GM13976 (cell line): ENCODE measurements around the gene ANG.

Experiments used
- DNase-seq: peaks from one replicate; pipeline ENCODE4 v3.0.0; 2012; ENCODE audit warnings: low spot score
- in situ Hi-C: fragments of 300-500 bp; cut with MboI; formaldehyde crosslinking; loops from one replicate; pipeline ENCODE4 v1.12.0; 2022; ENCODE audit warnings: low sequenced_read_pairs, mixed read lengths, inconsistent platforms; ENCODE audit not compliant: unreplicated experiment
- TF ChIP-seq, protein P1 (sequence below): IDR thresholded peaks from 2 replicates; pipeline ENCODE4 v1.5.1; 2012; ENCODE audit warnings: borderline replicate concordance, mild to moderate bottlenecking; ENCODE audit not compliant: insufficient read depth; ENCODE audit errors: extremely low read depth, missing control alignments, control extremely low read depth

The ANG gene

DNA sequence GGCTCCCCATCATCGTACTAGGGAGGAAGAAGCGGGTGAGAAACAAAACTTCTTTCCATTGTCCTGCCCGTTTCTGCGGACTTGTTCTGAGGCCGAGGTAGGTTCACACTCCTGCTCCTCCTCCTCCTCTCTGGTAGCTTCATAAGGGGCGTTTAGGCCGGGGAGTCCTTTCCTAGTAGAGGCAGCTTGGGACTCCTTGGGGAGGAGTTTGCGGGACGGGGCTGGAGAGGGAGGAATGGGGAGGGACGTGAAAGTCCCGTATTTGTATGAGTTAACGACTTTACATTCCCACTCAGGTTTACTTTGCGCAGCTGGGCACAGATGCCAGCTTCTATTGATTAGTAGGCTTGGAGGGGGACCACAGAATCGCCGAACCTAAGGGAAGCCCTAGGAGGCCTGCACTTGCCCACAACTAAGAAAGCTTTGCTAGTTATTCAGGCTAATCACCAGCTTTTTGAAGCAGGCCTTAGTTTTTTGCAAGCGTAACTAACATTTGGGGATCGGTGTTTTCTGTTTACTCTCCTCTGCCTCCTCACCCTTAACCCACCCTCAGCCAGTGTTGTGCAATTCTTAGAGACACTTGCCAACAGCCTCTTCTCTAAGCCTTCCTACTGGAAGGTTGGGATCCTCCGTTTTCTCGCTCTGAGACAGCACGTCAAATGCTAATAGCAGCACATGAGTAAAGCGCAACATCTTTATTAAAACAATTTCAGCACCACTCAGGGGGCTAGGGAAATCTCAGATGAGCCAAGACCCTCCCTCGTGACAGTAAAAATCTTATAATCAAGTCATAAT lies 3.7 kb upstream of the ANG start:
- TF ChIP-seq, protein P1, sequence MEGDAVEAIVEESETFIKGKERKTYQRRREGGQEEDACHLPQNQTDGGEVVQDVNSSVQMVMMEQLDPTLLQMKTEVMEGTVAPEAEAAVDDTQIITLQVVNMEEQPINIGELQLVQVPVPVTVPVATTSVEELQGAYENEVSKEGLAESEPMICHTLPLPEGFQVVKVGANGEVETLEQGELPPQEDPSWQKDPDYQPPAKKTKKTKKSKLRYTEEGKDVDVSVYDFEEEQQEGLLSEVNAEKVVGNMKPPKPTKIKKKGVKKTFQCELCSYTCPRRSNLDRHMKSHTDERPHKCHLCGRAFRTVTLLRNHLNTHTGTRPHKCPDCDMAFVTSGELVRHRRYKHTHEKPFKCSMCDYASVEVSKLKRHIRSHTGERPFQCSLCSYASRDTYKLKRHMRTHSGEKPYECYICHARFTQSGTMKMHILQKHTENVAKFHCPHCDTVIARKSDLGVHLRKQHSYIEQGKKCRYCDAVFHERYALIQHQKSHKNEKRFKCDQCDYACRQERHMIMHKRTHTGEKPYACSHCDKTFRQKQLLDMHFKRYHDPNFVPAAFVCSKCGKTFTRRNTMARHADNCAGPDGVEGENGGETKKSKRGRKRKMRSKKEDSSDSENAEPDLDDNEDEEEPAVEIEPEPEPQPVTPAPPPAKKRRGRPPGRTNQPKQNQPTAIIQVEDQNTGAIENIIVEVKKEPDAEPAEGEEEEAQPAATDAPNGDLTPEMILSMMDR = no peak
- in situ Hi-C loops = loop anchor here (10.0 kb wide), 2 partner anchors 50 to 360 kb away; no protein-coding TSS in a partner anchor
- DNase-seq = no peak

DNA sequence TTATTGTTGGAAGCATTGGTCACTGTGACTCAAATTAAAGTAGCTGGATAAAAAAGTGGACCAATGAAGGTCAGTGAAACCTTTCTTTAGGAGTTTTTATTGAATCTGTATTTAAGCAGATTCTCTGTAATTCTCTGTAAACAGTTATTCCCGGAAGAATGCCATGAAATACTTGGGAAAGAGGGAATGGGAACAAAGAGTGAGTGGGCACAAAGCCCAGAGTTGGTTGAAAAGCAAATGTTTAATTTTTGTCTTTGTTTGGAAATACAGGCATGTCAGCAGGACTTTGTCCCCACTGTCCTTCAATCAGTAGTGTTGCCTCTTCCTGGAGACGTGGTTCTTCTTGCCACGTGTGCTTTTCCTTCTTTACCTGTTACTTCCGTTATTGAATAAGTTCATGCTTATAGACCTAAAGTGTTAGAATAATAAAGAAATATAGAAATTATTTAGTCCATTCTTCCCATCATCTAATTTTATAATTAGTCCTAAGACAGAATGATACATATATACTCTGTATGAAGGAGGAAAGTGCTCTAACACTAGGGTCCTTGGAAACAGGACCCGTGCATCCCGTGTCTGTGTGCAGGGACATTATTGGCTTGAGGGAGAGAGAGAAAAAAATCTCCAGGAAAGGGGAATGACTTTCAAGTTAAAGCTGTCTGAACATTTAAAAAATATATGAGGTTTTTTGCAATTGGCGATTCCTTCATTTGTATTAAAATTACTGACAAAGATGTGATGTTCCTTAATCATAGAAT lies 2.0 kb upstream of the ANG start:
- in situ Hi-C loops = loop anchor here (10.0 kb wide), 2 partner anchors 52 to 362 kb away; no protein-coding TSS in a partner anchor
- DNase-seq = no peak
- TF ChIP-seq, protein P1 = no peak

DNA sequence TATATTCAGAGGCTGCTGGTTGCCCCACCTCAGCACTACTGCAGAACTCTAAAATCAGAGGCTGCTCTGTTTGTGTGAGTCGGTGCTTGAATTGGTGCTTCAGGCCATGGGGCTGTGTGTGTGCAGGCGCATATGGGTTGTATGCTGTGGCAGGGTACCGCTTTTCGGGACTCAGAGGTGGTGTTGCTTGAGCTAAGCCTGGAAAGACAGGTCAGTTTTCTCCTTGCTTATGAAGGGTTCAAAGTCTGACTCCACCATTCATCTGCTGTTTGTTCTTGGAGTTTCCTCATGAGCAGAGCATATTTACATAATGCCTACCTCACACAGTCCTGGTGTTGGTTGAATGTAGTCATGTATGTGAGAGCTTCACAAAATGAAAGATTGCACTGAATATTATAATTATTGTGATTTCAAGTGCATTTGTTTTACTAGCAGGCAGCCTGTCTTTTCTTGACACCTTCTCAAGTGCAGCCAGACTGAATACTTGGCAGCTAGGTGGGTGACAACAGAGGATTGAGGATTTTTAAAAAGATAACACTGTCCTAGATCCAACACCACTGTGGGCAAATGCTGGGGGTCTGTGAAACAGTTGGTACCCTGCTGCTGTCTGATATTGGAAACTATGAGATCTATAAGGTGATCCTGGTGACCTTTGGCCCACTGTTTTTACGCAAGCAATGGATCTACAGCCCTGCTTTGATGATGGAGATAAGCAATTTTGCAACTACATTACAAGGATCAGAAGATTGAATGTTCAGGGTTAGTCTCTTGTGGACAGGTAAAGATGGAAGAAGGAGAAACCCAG lies 1.0 kb upstream of the ANG start:
- TF ChIP-seq, protein P1 = no peak
- in situ Hi-C loops = loop anchor here (10.0 kb wide), 2 partner anchors 53 to 363 kb away; no protein-coding TSS in a partner anchor
- DNase-seq = no peak

DNA sequence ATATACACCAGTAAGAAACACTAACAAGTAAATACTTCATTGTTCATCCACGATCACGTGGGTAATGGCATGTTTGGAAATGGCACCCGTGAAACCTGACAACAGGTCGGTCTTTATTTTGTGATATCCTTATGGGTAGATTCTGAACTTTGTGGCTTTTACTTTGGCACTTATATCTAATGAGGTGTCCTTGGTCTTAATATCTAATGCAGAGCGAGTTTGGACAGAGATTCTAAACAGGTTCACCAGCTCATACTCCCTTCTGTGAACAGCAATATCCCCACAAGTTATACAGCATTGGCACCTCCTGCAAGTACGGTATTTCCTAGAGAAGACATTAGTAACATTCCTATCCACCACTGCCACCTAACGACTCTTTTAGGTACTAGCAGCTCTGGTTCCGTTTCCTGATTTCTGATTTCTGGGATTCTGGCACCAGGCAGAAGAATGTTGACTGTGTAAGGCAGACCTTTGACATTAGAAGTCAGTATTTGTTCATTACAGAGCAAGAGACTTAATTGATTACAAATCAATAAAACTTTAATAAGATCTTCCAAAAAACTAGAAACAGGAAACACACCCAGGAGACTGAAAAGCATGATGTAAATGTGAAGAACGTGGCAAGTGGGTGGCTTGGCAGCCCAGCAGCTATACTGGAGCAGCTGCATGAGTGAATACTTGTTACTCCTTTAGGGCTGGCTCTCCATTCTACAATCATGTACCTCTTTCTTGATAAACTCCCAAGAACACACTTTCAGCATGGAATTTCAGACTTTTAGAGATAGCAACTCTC lies 2.5 kb downstream of the ANG start:
- in situ Hi-C loops = no loop called here
- TF ChIP-seq, protein P1 = peak; percentile 77
- peak; percentile 77 for DNase-seq

DNA sequence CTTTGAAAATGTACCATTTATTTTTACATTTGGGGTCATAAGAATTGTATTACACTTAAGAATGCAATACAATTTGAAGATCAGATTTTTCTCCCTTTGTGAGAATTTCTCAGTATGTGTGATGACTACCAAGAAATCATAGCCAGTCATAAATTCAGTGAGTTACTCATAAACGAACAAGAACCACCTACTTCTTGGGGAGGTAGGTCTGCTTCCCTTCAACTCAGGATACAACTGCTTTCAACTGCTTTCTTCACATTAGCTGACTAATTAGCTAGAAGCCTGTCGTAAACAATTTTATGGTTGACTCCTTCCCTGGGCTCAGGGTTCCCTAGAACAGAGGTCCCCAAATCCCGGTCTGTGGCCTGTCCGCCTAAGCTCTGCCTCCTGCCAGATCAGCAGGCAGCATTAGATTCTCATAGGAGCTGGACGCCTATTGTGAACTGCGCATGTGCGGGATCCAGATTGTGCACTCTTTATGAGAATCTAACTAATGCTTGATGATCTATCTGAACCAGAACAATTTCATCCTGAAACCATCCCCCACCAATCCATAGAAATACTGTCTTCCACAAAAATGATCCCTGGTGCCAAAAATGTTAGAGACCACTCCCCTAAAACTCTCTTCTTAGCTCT lies 3.7 kb downstream of the ANG start:
- DNase-seq = no peak
- in situ Hi-C loops = no loop called here
- TF ChIP-seq, protein P1 = no peak
